HEK293 (cell line): Measurements from ENCODE around the gene RNF224.

Experiments used
- GLI4 ChIP-seq: fragments of 450-650 bp; formaldehyde crosslinking; IDR thresholded peaks from 2 replicates; pipeline ENCODE4 v1.5.1; 2016; ENCODE audit warnings: missing biosample characterization, missing genetic modification characterization
- IKZF3 ChIP-seq: fragments of 450-650 bp; IDR thresholded peaks from 2 replicates; pipeline ENCODE4 v1.5.0; 2018; ENCODE audit warnings: missing biosample characterization, mild to moderate bottlenecking, missing genetic modification characterization, moderate library complexity
- KLF17 ChIP-seq: fragments of 450-650 bp; formaldehyde crosslinking; IDR thresholded peaks from 2 replicates; pipeline ENCODE4 v1.5.1; 2016; ENCODE audit warnings: missing biosample characterization, missing genetic modification characterization
- RBAK ChIP-seq: fragments of 450-650 bp; formaldehyde crosslinking; IDR thresholded peaks from 2 replicates; pipeline ENCODE4 v1.5.1; 2016; ENCODE audit warnings: missing biosample characterization, missing genetic modification characterization
- ZBTB10 ChIP-seq: fragments of 450-650 bp; formaldehyde crosslinking; IDR thresholded peaks from 2 replicates; pipeline ENCODE4 v1.5.1; 2016; ENCODE audit warnings: missing biosample characterization, missing genetic modification characterization
- ZBTB20 ChIP-seq: fragments of 450-650 bp; formaldehyde crosslinking; IDR thresholded peaks from 2 replicates; pipeline ENCODE4 v1.5.1; 2016; ENCODE audit warnings: missing biosample characterization, missing genetic modification characterization
- ZFP41 ChIP-seq: fragments of 450-650 bp; formaldehyde crosslinking; IDR thresholded peaks from 2 replicates; pipeline ENCODE4 v1.5.1; 2016; ENCODE audit warnings: missing biosample characterization, missing genetic modification characterization, borderline replicate concordance
- ZNF184 ChIP-seq: fragments of 450-650 bp; IDR thresholded peaks from 2 replicates; pipeline ENCODE4 v1.5.1; 2018; ENCODE audit warnings: missing biosample characterization, mild to moderate bottlenecking, missing genetic modification characterization
- ZNF23 ChIP-seq: fragments of 450-650 bp; formaldehyde crosslinking; IDR thresholded peaks from 2 replicates; pipeline ENCODE4 v1.5.1; 2016; ENCODE audit warnings: missing biosample characterization, missing genetic modification characterization, borderline replicate concordance
- ZNF274 ChIP-seq, 2 experiments: fragments of 200-500 bp in 1 of 2; fragments of 450-650 bp in 1 of 2; sonication (Bioruptor generic) in 1 of 2; formaldehyde crosslinking in 1 of 2; IDR thresholded peaks; 2 replicates each; pipeline versions ENCODE4 v1.5.1 to v1.6.1; 2014 to 2016; ENCODE audit warnings: borderline replicate concordance in 1 of 2, inconsistent platforms in 1 of 2, low read length in 1 of 2, missing biosample characterization in 1 of 2, missing genetic modification characterization in 1 of 2
- ZNF280D ChIP-seq: fragments of 450-650 bp; formaldehyde crosslinking; IDR thresholded peaks from 2 replicates; pipeline ENCODE4 v1.5.1; 2016; ENCODE audit warnings: missing biosample characterization, missing genetic modification characterization
- ZNF473 ChIP-seq: fragments of 450-650 bp; formaldehyde crosslinking; IDR thresholded peaks from 2 replicates; pipeline ENCODE4 v1.5.1; 2017; ENCODE audit warnings: missing biosample characterization, missing genetic modification characterization
- ZNF510 ChIP-seq: fragments of 450-650 bp; formaldehyde crosslinking; IDR thresholded peaks from 2 replicates; pipeline ENCODE4 v1.5.1; 2018; ENCODE audit warnings: mild to moderate bottlenecking, missing genetic modification characterization, missing biosample characterization; ENCODE audit not compliant: insufficient replicate concordance
- ZNF548 ChIP-seq: fragments of 450-650 bp; formaldehyde crosslinking; IDR thresholded peaks from 2 replicates; pipeline ENCODE4 v1.5.1; 2016; ENCODE audit warnings: missing biosample characterization, missing genetic modification characterization
- ZNF558 ChIP-seq: fragments of 450-650 bp; formaldehyde crosslinking; IDR thresholded peaks from 2 replicates; pipeline ENCODE4 v1.5.1; 2016; ENCODE audit warnings: missing biosample characterization, missing genetic modification characterization
- ZNF560 ChIP-seq: fragments of 450-650 bp; formaldehyde crosslinking; IDR thresholded peaks from 2 replicates; pipeline ENCODE4 v1.5.1; 2017; ENCODE audit warnings: missing biosample characterization, missing genetic modification characterization, borderline replicate concordance
- ZNF561 ChIP-seq: fragments of 450-650 bp; IDR thresholded peaks from 2 replicates; pipeline ENCODE4 v1.5.1; 2018; ENCODE audit warnings: missing biosample characterization, missing genetic modification characterization, borderline replicate concordance
- ZNF585B ChIP-seq: fragments of 450-650 bp; formaldehyde crosslinking; IDR thresholded peaks from 2 replicates; pipeline ENCODE4 v1.5.1; 2016; ENCODE audit warnings: missing biosample characterization, missing genetic modification characterization
- ZNF626 ChIP-seq: fragments of 450-650 bp; sonication (Bioruptor Pico); formaldehyde crosslinking; IDR thresholded peaks from 2 replicates; pipeline ENCODE4 v1.5.1; 2018; ENCODE audit warnings: missing biosample characterization, missing genetic modification characterization, inconsistent platforms
- ZNF768 ChIP-seq: fragments of 450-650 bp; formaldehyde crosslinking; IDR thresholded peaks from 2 replicates; pipeline ENCODE4 v1.5.1; 2018; ENCODE audit warnings: missing biosample characterization, mild to moderate bottlenecking, missing genetic modification characterization
- ZNF776 ChIP-seq: fragments of 450-650 bp; formaldehyde crosslinking; IDR thresholded peaks from 2 replicates; pipeline ENCODE4 v1.5.0; 2017; ENCODE audit warnings: missing biosample characterization, missing genetic modification characterization, borderline replicate concordance
- ZNF830 ChIP-seq: fragments of 450-650 bp; IDR thresholded peaks from 2 replicates; pipeline ENCODE4 v1.5.0; 2018; ENCODE audit warnings: missing biosample characterization, missing genetic modification characterization, low read depth, mild to moderate bottlenecking, moderate library complexity
- TF ChIP-seq, protein P1 (sequence below): fragments of 450-650 bp; formaldehyde crosslinking; conservative IDR thresholded peaks from 2 replicates; pipeline ENCODE4 v1.5.1; 2016; ENCODE audit warnings: low read depth, missing biosample characterization, missing genetic modification characterization
- TF ChIP-seq, protein P2 (sequence below): fragments of 450-650 bp; formaldehyde crosslinking; IDR thresholded peaks from 2 replicates; pipeline ENCODE4 v1.5.1; 2016; ENCODE audit warnings: missing biosample characterization, missing genetic modification characterization
- TF ChIP-seq, protein P3 (sequence below): fragments of 450-650 bp; formaldehyde crosslinking; optimal IDR thresholded peaks from 2 replicates; pipeline ENCODE3; 2016; ENCODE audit warnings: missing biosample characterization, mild to moderate bottlenecking, missing genetic modification characterization

The RNF224 gene

GRCh38 chr9:137240318-137240840 lies 13.1 kb downstream of the RNF224 start (continued):
- TF ChIP-seq KLF17 (tag by site-specific recombination) (peak; percentile 96), ZNF558 (tag by site-specific recombination) (no peak), ZNF274 (IDR thresholded peaks at IDR 0.05; ENCODE audit: low read length) (no peak), ZNF274 (tag by site-specific recombination; IDR thresholded peaks at IDR 0.05; ENCODE audit: borderline replicate concordance) (no peak), IKZF3 (tag by site-specific recombination) (peak; percentile 84), ZNF776 (tag by site-specific recombination) (no peak), ZNF510 (tag by site-specific recombination) (no peak), ZNF768 (tag by site-specific recombination) (no peak), ZFP41 (tag by site-specific recombination) (no peak), ZNF626 (tag by site-specific recombination) (no peak), ZBTB10 (tag by site-specific recombination) (peak; percentile 92), ZNF184 (no peak), ZNF23 (tag by site-specific recombination) (no peak), RBAK (tag by site-specific recombination) (no peak), ZBTB20 (peak; percentile 97), ZNF585B (tag by site-specific recombination) (no peak), ZNF548 (tag by site-specific recombination) (no peak), ZNF561 (tag by site-specific recombination) (peak; percentile 75), ZNF473 (tag by site-specific recombination) (no peak), ZNF280D (no peak), ZNF560 (tag by site-specific recombination) (no peak), ZNF830 (tag by site-specific recombination) (no peak), GLI4 (tag by site-specific recombination) (peak; percentile 87; the same call in 1 of the 2 replicates)
- TF ChIP-seq, protein P1, sequence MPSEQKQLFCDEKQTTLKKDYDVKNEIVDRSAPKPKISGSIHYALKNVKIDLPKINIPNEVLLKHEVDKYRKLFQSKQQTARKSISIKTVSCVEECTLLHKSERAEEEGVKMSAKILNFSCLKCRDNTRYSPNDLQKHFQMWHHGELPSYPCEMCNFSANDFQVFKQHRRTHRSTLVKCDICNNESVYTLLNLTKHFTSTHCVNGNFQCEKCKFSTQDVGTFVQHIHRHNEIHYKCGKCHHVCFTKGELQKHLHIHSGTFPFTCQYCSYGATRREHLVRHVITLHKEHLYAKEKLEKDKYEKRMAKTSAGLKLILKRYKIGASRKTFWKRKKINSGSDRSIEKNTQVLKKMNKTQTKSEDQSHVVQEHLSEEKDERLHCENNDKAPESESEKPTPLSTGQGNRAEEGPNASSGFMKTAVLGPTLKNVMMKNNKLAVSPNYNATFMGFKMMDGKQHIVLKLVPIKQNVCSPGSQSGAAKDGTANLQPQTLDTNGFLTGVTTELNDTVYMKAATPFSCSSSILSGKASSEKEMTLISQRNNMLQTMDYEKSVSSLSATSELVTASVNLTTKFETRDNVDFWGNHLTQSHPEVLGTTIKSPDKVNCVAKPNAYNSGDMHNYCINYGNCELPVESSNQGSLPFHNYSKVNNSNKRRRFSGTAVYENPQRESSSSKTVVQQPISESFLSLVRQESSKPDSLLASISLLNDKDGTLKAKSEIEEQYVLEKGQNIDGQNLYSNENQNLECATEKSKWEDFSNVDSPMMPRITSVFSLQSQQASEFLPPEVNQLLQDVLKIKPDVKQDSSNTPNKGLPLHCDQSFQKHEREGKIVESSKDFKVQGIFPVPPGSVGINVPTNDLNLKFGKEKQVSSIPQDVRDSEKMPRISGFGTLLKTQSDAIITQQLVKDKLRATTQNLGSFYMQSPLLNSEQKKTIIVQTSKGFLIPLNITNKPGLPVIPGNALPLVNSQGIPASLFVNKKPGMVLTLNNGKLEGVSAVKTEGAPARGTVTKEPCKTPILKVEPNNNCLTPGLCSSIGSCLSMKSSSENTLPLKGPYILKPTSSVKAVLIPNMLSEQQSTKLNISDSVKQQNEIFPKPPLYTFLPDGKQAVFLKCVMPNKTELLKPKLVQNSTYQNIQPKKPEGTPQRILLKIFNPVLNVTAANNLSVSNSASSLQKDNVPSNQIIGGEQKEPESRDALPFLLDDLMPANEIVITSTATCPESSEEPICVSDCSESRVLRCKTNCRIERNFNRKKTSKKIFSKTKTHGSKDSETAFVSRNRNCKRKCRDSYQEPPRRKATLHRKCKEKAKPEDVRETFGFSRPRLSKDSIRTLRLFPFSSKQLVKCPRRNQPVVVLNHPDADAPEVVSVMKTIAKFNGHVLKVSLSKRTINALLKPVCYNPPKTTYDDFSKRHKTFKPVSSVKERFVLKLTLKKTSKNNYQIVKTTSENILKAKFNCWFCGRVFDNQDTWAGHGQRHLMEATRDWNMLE, result no peak
- TF ChIP-seq, protein P2, sequence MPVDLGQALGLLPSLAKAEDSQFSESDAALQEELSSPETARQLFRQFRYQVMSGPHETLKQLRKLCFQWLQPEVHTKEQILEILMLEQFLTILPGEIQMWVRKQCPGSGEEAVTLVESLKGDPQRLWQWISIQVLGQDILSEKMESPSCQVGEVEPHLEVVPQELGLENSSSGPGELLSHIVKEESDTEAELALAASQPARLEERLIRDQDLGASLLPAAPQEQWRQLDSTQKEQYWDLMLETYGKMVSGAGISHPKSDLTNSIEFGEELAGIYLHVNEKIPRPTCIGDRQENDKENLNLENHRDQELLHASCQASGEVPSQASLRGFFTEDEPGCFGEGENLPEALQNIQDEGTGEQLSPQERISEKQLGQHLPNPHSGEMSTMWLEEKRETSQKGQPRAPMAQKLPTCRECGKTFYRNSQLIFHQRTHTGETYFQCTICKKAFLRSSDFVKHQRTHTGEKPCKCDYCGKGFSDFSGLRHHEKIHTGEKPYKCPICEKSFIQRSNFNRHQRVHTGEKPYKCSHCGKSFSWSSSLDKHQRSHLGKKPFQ (tag by site-specific recombination), result no peak
- TF ChIP-seq, protein P3, sequence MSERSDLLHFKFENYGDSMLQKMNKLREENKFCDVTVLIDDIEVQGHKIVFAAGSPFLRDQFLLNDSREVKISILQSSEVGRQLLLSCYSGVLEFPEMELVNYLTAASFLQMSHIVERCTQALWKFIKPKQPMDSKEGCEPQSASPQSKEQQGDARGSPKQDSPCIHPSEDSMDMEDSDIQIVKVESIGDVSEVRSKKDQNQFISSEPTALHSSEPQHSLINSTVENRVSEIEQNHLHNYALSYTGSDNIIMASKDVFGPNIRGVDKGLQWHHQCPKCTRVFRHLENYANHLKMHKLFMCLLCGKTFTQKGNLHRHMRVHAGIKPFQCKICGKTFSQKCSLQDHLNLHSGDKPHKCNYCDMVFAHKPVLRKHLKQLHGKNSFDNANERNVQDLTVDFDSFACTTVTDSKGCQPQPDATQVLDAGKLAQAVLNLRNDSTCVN, result peak; percentile 98
